HepG2 (cell line): ENCODE data around the gene CMTM8. TPM values are rescaled to one million over a fixed set of nuclear protein-coding genes. Genes with fewer than 3 reads are reported as not detected.

ENCODE experiments used
- ATAC-seq: fragments of 200-7000 bp; cut with Tn5 transposase; 3 replicates; pipeline ENCODE4 v1.9.1; 2020; ENCODE audit warnings: mild to moderate bottlenecking, moderate library complexity
- BruUV-seq: library from RNA; stranded (reverse); fragments of 400-500 nt; replicated peaks from 2 replicates; lab custom pipeline; 2021; lab: Mats Ljungman, UMichigan
- CTCF ChIA-PET: fragments of 300-600 bp; formaldehyde crosslinking; extraction: SDS; loops from one replicate; lab custom pipeline; 2021; ENCODE audit warnings: low total read pairs, inconsistent platforms, low intra/inter-chr PET ratio; lab: Yijun Ruan, JAX
- POLR2A ChIA-PET: fragments of 350-600 bp; sonication (Branson Sonifier 250); formaldehyde crosslinking; loops from one replicate; lab custom pipeline; 2020; ENCODE audit warnings: antibody characterized with exemption, inconsistent platforms; lab: Yijun Ruan, JAX
- DNase-seq: peaks from one replicate; pipeline ENCODE4 v3.0.0-alpha.2; 2015; ENCODE audit warnings: low spot score
- FAIRE-seq: peaks from 3 replicates; lab custom pipeline; 2011; peaks lifted over from hg19 to GRCh38; lab: Jason Lieb, UNC
- H2AFZ ChIP-seq: one replicate; pipeline ENCODE4 v1.6.1; 2011; ENCODE audit warnings: low read length, inconsistent platforms
- H3K27ac ChIP-seq: fragments of 300-600 bp; 3 replicates; pipeline ENCODE4 v1.8.0; 2011; ENCODE audit warnings: mixed run types, mild to moderate bottlenecking, mixed read lengths, low read length, inconsistent platforms; ENCODE audit not compliant: insufficient read depth; ENCODE audit errors: extremely low read length
- H3K27me3 ChIP-seq, 2 experiments: fragments of 200-600 bp in 1 of 2; 2 replicates in 1 of 2; 3 replicates in 1 of 2; pipeline versions ENCODE4 v1.6.0 to v1.8.0; 2011; ENCODE audit warnings: low read length in 2 of 2, mild to moderate bottlenecking in 2 of 2, moderate library complexity in 2 of 2, inconsistent platforms in 1 of 2; ENCODE audit not compliant: insufficient read depth in 2 of 2, control insufficient read depth in 1 of 2
- H3K36me3 ChIP-seq, 2 experiments: fragments of 200-600 bp in 1 of 2; replicated peaks in 1 of 2; 2 replicates in 1 of 2; 3 replicates in 1 of 2; pipeline versions ENCODE4 v1.5.1 to v1.8.0; 2011; ENCODE audit warnings: low read length in 2 of 2, inconsistent platforms in 1 of 2; ENCODE audit not compliant: insufficient read depth in 2 of 2, control insufficient read depth in 1 of 2
- H3K4me1 ChIP-seq: 2 replicates; pipeline ENCODE4 v1.5.1; 2012; ENCODE audit warnings: low read length, inconsistent platforms; ENCODE audit not compliant: insufficient read depth
- H3K4me2 ChIP-seq: 2 replicates; pipeline ENCODE4 v1.6.0; 2011; ENCODE audit warnings: low read depth, low read length, inconsistent platforms
- H3K4me3 ChIP-seq, 3 experiments: fragments of 200-600 bp in 1 of 3; sonication (generic), shearing (Covaris generic) in 1 of 3; replicated peaks in 1 of 3; 2 replicates each; pipeline ENCODE4 v1.5.1; 2011 to 2016; ENCODE audit warnings: low read length in 3 of 3, inconsistent platforms in 2 of 3, low read depth in 2 of 3, mild to moderate bottlenecking in 2 of 3, control low read depth in 1 of 3, mixed read lengths in 1 of 3; ENCODE audit not compliant: insufficient read depth in 1 of 3
- H3K79me2 ChIP-seq: one replicate; pipeline ENCODE4 v1.6.1; 2011; ENCODE audit warnings: low read length, inconsistent platforms; ENCODE audit not compliant: insufficient read depth
- H3K9ac ChIP-seq: 2 replicates; pipeline ENCODE4 v1.6.0; 2011; ENCODE audit warnings: mild to moderate bottlenecking, low read depth, low read length, inconsistent platforms; ENCODE audit not compliant: insufficient read depth
- H3K9me3 ChIP-seq: 2 replicates; pipeline ENCODE4 v1.5.1; 2012; ENCODE audit warnings: mild to moderate bottlenecking, low read length
- H4K20me1 ChIP-seq: 2 replicates; pipeline ENCODE4 v1.6.0; 2011; ENCODE audit warnings: inconsistent platforms, mild to moderate bottlenecking, low read length, moderate library complexity; ENCODE audit not compliant: insufficient read depth
- ADNP ChIP-seq: sonication (generic); formaldehyde crosslinking; IDR thresholded peaks from 2 replicates; pipeline ENCODE4 v1.4.0; 2020; ENCODE audit warnings: missing genetic modification reagents
- CBX1 ChIP-seq: IDR thresholded peaks from one replicate; pipeline ENCODE4 v1.6.1; 2016; ENCODE audit warnings: antibody characterized with exemption, low read depth
- MED8 ChIP-seq: sonication (generic); formaldehyde crosslinking; IDR thresholded peaks from 2 replicates; pipeline ENCODE4 v1.8.1; 2023; ENCODE audit warnings: mild to moderate bottlenecking, missing genetic modification reagents; ENCODE audit not compliant: insufficient replicate concordance
- MTF1 ChIP-seq: sonication (generic); formaldehyde crosslinking; IDR thresholded peaks from 2 replicates; pipeline ENCODE4 v1.5.0; 2020; ENCODE audit warnings: missing genetic modification reagents
- POLR2G ChIP-seq: fragments of 200-400 bp; formaldehyde crosslinking; IDR thresholded peaks from 2 replicates; pipeline ENCODE4 v1.6.1; 2018; ENCODE audit warnings: mild to moderate bottlenecking, low read depth, low read length, moderate library complexity
- RAD51 ChIP-seq: fragments of 450-650 bp; IDR thresholded peaks from 2 replicates; pipeline ENCODE4 v1.6.1; 2016; ENCODE audit warnings: borderline replicate concordance
- RCOR2 ChIP-seq: IDR thresholded peaks from 2 replicates; pipeline ENCODE4 v1.6.1; 2016; ENCODE audit warnings: missing biosample characterization, missing genetic modification reagents
- TERF1 ChIP-seq: sonication (generic); formaldehyde crosslinking; IDR thresholded peaks from 2 replicates; pipeline ENCODE4 v1.8.0; 2022; ENCODE audit warnings: mild to moderate bottlenecking, missing genetic modification reagents, moderate library complexity
- TGIF2 ChIP-seq: IDR thresholded peaks from 2 replicates; pipeline ENCODE4 v1.6.1; 2016; ENCODE audit warnings: control low read depth, missing compliant biosample characterization
- ZBTB39 ChIP-seq: sonication (generic); formaldehyde crosslinking; IDR thresholded peaks from 2 replicates; pipeline ENCODE4 v1.5.0; 2020; ENCODE audit warnings: missing genetic modification reagents
- ZFP36 ChIP-seq: fragments of 150-350 bp; IDR thresholded peaks from 2 replicates; pipeline ENCODE4 v1.6.1; 2018; ENCODE audit warnings: borderline replicate concordance, low read length, low read depth; ENCODE audit not compliant: partially characterized antibody
- ZNF263 ChIP-seq: sonication (generic); formaldehyde crosslinking; IDR thresholded peaks from 2 replicates; pipeline ENCODE4 v1.4.0; 2020; ENCODE audit warnings: missing genetic modification reagents
- ZNF629 ChIP-seq: sonication (generic); formaldehyde crosslinking; conservative IDR thresholded peaks from 2 replicates; pipeline ENCODE4 v1.5.0; 2020; ENCODE audit warnings: missing genetic modification reagents
- ZNF790 ChIP-seq: sonication (generic); formaldehyde crosslinking; IDR thresholded peaks from 2 replicates; pipeline ENCODE4 v1.8.0; 2022; ENCODE audit warnings: missing genetic modification reagents, mild to moderate bottlenecking, borderline replicate concordance
- ZNF878 ChIP-seq: sonication (generic); formaldehyde crosslinking; IDR thresholded peaks from 2 replicates; pipeline ENCODE4 v1.8.1; 2023; ENCODE audit warnings: mild to moderate bottlenecking, missing genetic modification reagents, moderate library complexity
- WGBS: methylation state at CpG from one replicate; pipeline ENCODE4 v1.1.6; 2017; ENCODE audit warnings: low lambda C conversion rate; 5-methylcytosine and 5-hydroxymethylcytosine counted together
- in situ Hi-C: cut with HindIII; loops from 2 replicates; pipeline ENCODE4 v1.10.0; 2017; ENCODE audit warnings: low pct_unique_long_range_greater_than_20kb; ENCODE audit not compliant: extremely low pct_ligation_motif_present
- intact Hi-C: fragments of 100-400 bp; cut with micrococcal nuclease; formaldehyde crosslinking; loops from one replicate; pipeline ENCODE4 v1.10.0; 2022; ENCODE audit not compliant: unreplicated experiment
- polyA plus RNA-seq, 8 experiments: library from polyadenylated mRNA; depleted of rRNA in 3 of 8; stranded (reverse) in 7 of 8; unstranded in 1 of 8; fragments of >200 nt; fragmentation: Illumina TruSeq in 4 of 8; extraction: Trizol in 4 of 8; gene quantifications; 2 replicates each; pipeline versions ENCODE4 v1.2.1 to v1.2.3, GENCODE V29; 2011 to 2016; ENCODE audit warnings: low read depth in 4 of 8, missing spikeins in 1 of 8, mixed read lengths in 1 of 8; ENCODE audit not compliant: insufficient read depth in 1 of 8
- total RNA-seq, 5 experiments: library from RNA; depleted of rRNA; stranded (reverse); fragments of >200 nt; fragmentation: Illumina TruSeq; extraction: Trizol; gene quantifications; 2 replicates each; pipeline ENCODE4 v1.2.3, GENCODE V29; 2016; ENCODE audit warnings: low read depth in 1 of 5

CMTM8 gene
- total and polyA plus RNA-seq, 2 of the 13 experiments (the other 11 are each of a cell fraction or from before 2014, with no cell fraction given), result 8.9 to 15.8 TPM

GRCh38 chr3:32359766-32360492 lies 121.4 kb downstream of the CMTM8 start:
- CTCF ChIA-PET, result no interaction called here
- 90% methylated on average over 5 of the region's 5 CpGs for WGBS

GRCh38 chr3:32360493-32360827 lies 122.0 kb downstream of the CMTM8 start:
- Histone ChIP-seq H3K4me1 (peaks cover 16% of the 10 kb centered on the region), H2AFZ (no peak overlapping the region), H3K4me3 (no peak overlapping the region), H3K79me2 (no peaks in the 10 kb centered on the region), H3K4me2 (no peak overlapping the region), H3K36me3 (peaks cover 5 to 26% of the 10 kb centered on the region in 2 experiments; a peak in 4 of 5 replicates), H3K27ac (no peak overlapping the region), H3K27me3 (no peaks in the 10 kb centered on the region), H3K9me3 (no peaks in the 10 kb centered on the region), H3K9ac (no peak overlapping the region), H4K20me1 (no peaks in the 10 kb centered on the region)
- intact Hi-C loops, result no loop called here
- 64% methylated on average over 2 of the region's 4 CpGs for WGBS
- ATAC-seq (no peak), FAIRE-seq (no peak), DNase-seq (no peak)
- no TSS peak for BruUV-seq
- in situ Hi-C loops, result no loop called here
- ChIA-PET POLR2A (no interaction called here), CTCF (no interaction called here)
- TF ChIP-seq RAD51 (no peak), CBX1 (no peak), TERF1 (CRISPR knock-in tag) (no peak), RCOR2 (CRISPR knock-in tag) (no peak), ZBTB39 (CRISPR knock-in tag) (no peak), ZFP36 (no peak), MTF1 (no peak), MED8 (CRISPR knock-in tag) (no peak), ADNP (no peak), ZNF878 (CRISPR knock-in tag) (no peak), ZNF263 (CRISPR knock-in tag) (no peak), ZNF790 (CRISPR knock-in tag) (no peak), TGIF2 (CRISPR knock-in tag) (no peak)

More at GRCh38 chr3:32359766-32360492, 121.4 kb downstream of the CMTM8 start:
- Histone ChIP-seq H3K4me3 (no peak overlapping the region), H2AFZ (no peak overlapping the region), H3K4me2 (no peak overlapping the region), H3K27me3 (no peaks in the 10 kb centered on the region), H3K9ac (no peak overlapping the region), H3K79me2 (no peaks in the 10 kb centered on the region), H3K9me3 (no peaks in the 10 kb centered on the region), H4K20me1 (no peaks in the 10 kb centered on the region), H3K4me1 (peaks cover 17% of the 10 kb centered on the region), H3K27ac (no peak overlapping the region), H3K36me3 (peaks cover 5 to 26% of the 10 kb centered on the region in 2 experiments; a peak in 4 of 5 replicates)
- TF ChIP-seq ZNF629 (CRISPR knock-in tag) (0 out of 2 replicates have a peak, but pooled peaks have one; percentile 35), POLR2G (no peak)
- no TSS peak for BruUV-seq
- no peak for DNase-seq
- no peak for FAIRE-seq
- POLR2A ChIA-PET, result no interaction called here
- in situ Hi-C loops, result no loop called here
- intact Hi-C loops, result no loop called here
- no peak for ATAC-seq
